ENCODE data around the gene HYAL4. TPM values are rescaled to one million over a fixed set of nuclear protein-coding genes. Genes with fewer than 3 reads are reported as not detected.

HYAL4 gene
- total and polyA plus RNA-seq, 2 donors (not counting 1 experiment from before 2014, with no cell fraction given), result 0.42 TPM; not detected in 1

DNA sequence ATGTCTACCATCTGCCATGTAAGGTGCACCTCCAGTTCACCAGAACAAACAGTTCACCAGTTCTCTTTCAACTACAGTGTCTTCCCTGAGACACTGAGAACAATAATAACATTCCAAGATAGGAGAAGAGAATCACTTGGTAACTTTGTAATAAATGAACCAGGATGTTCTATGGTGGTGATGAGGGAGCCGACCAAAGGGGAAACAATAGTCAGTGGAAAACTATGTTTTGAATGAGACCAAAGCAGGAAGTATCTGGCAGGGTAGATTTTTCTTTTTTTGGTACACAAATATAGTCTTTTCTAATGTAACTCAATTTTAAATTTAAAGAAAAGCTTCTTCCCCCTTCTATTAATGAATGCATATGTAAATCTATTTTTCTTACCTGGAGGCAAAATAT, 20.0 kb downstream of the HYAL4 start:
- Mint-ChIP-seq H3K9me3 (ENCODE audit: insufficient read depth) (no peaks in the 10 kb centered on the region), H3K27me3 (peaks cover 3% of the 10 kb centered on the region), H3K4me3 (no peak overlapping the region), H3K27ac (no peak overlapping the region), H3K4me1 (no peaks in the 10 kb centered on the region)
- no peaks in the 10 kb centered on the region for H3K9me3 ChIP-seq (ENCODE audit: control extremely low read depth in 1 of 3, control insufficient read depth in 2 of 3, insufficient read depth in 1 of 3, low read length in 2 of 3)
- no CpG with 5 or more reads among the region's 1 CpG for WGBS (ENCODE audit: insufficient coverage)
- H3K36me3 ChIP-seq (replicated peaks in 1 of 2; ENCODE audit: control extremely low read depth in 1 of 2, control insufficient read depth in 1 of 2, extremely low read depth in 1 of 2, insufficient read depth in 2 of 2, low read length in 1 of 2), result no peaks in the 10 kb centered on the region
- no peak overlapping the region for H3K9ac ChIP-seq (ENCODE audit: low read length)
- ATAC-seq (ENCODE audit: low read depth) (no peak), DNase-seq (no peak)
- TF ChIP-seq EZH2 (IDR thresholded peaks at IDR 0.05; ENCODE audit: borderline replicate concordance, insufficient read depth, low read depth, low read length, poor library complexity, severe bottlenecking), result no peak
- TF ChIP-seq, protein P1, sequence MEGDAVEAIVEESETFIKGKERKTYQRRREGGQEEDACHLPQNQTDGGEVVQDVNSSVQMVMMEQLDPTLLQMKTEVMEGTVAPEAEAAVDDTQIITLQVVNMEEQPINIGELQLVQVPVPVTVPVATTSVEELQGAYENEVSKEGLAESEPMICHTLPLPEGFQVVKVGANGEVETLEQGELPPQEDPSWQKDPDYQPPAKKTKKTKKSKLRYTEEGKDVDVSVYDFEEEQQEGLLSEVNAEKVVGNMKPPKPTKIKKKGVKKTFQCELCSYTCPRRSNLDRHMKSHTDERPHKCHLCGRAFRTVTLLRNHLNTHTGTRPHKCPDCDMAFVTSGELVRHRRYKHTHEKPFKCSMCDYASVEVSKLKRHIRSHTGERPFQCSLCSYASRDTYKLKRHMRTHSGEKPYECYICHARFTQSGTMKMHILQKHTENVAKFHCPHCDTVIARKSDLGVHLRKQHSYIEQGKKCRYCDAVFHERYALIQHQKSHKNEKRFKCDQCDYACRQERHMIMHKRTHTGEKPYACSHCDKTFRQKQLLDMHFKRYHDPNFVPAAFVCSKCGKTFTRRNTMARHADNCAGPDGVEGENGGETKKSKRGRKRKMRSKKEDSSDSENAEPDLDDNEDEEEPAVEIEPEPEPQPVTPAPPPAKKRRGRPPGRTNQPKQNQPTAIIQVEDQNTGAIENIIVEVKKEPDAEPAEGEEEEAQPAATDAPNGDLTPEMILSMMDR (IDR thresholded peaks at IDR 0.05), result no peak
- ChIA-PET CTCF (interaction anchor here (0.5 to 3.8 kb wide), 17 partner anchors 8 to 370 kb away, joined by 3 to 36 read pairs (median 4); no protein-coding TSS in a partner anchor), POLR2A (no interaction called here)
- no peaks in the 10 kb centered on the region for H3K4me1 ChIP-seq (ENCODE audit: control insufficient read depth in 2 of 2, insufficient read depth in 2 of 2, low read length in 2 of 2)
- H3K27me3 ChIP-seq (replicated peaks in 1 of 4; ENCODE audit: control extremely low read depth in 1 of 4, control insufficient read depth in 3 of 4, insufficient read depth in 4 of 4, low read length in 3 of 4), result no peaks in the 10 kb centered on the region
- H4K20me1 ChIP-seq (ENCODE audit: control insufficient read depth, insufficient read depth, low read length, poor library complexity, severe bottlenecking), result no peaks in the 10 kb centered on the region
- no peak overlapping the region for H2AFZ ChIP-seq (ENCODE audit: insufficient read depth, low read depth, low read length, poor library complexity, severe bottlenecking)
- H3K4me2 ChIP-seq (replicated peaks; ENCODE audit: low read depth, low read length, poor library complexity, severe bottlenecking), result no peak overlapping the region
- H3K79me2 ChIP-seq (ENCODE audit: control insufficient read depth, insufficient read depth, low read length), result no peaks in the 10 kb centered on the region
- H3K4me3 ChIP-seq (ENCODE audit: control extremely low read depth in 1 of 5, extremely low read depth in 1 of 5, insufficient read depth in 1 of 5, low read depth in 2 of 5, low read length in 4 of 5), result no peak overlapping the region
- intact Hi-C loops (cut with micrococcal nuclease), result loop anchor here (1.0 to 5.0 kb wide), 4 partner anchors 67 to 283 kb away; no protein-coding TSS in a partner anchor
- H3K27ac ChIP-seq (ENCODE audit: low read length in 2 of 2), result no peak overlapping the region

DNA sequence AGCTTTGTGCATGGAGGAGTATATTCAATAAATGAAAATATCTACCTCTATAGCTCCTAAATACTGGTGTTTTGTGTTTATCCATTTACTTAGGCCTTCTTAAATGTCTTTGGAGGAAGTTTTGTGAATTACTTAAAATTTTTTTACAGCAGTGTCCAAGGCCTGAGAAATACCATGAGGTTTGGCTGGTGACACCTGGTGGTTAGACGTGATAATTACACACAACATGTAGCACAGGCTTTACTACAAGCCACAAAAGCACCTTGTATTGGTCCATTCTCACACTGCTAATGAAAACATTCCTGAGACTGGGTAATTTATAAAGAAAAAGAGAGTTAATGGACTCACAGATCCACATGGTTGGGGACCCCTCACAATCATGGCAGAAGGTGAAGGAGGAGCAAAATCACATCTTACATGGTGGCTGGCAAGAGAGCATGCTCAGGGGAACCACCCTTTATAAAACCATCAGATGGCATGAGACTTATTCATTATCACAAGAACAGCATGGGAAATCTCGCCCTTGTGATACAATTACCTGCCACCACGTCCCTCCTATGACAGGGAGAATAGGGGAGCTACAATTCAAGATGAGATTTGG, 20.6 kb downstream of the HYAL4 start:
- Histone ChIP-seq H3K4me2 (replicated peaks; ENCODE audit: low read depth, low read length, poor library complexity, severe bottlenecking) (no peak overlapping the region), H4K20me1 (ENCODE audit: control insufficient read depth, insufficient read depth, low read length, poor library complexity, severe bottlenecking) (no peaks in the 10 kb centered on the region), H3K79me2 (ENCODE audit: control insufficient read depth, insufficient read depth, low read length) (no peaks in the 10 kb centered on the region), H3K4me1 (ENCODE audit: control insufficient read depth in 2 of 2, insufficient read depth in 2 of 2, low read length in 2 of 2) (no peaks in the 10 kb centered on the region), H3K36me3 (replicated peaks in 1 of 2; ENCODE audit: control extremely low read depth in 1 of 2, control insufficient read depth in 1 of 2, extremely low read depth in 1 of 2, insufficient read depth in 2 of 2, low read length in 1 of 2) (no peaks in the 10 kb centered on the region), H3K27ac (ENCODE audit: low read length in 2 of 2) (no peak overlapping the region), H2AFZ (ENCODE audit: insufficient read depth, low read depth, low read length, poor library complexity, severe bottlenecking) (no peak overlapping the region), H3K9ac (ENCODE audit: low read length) (no peak overlapping the region), H3K27me3 (replicated peaks in 1 of 4; ENCODE audit: control extremely low read depth in 1 of 4, control insufficient read depth in 3 of 4, insufficient read depth in 4 of 4, low read length in 3 of 4) (no peaks in the 10 kb centered on the region), H3K9me3 (ENCODE audit: control extremely low read depth in 1 of 3, control insufficient read depth in 2 of 3, insufficient read depth in 1 of 3, low read length in 2 of 3) (no peaks in the 10 kb centered on the region), H3K4me3 (ENCODE audit: control extremely low read depth in 1 of 5, extremely low read depth in 1 of 5, insufficient read depth in 1 of 5, low read depth in 2 of 5, low read length in 4 of 5) (no peak overlapping the region)
- intact Hi-C loops (cut with micrococcal nuclease), result loop anchor here (1.0 to 5.0 kb wide), 4 partner anchors 67 to 283 kb away; no protein-coding TSS in a partner anchor
- WGBS (ENCODE audit: insufficient coverage), result no CpG with 5 or more reads among the region's 3 CpGs
- no peak overlapping the region for H3K27ac Mint-ChIP-seq
- POLR2A ChIA-PET, result no interaction called here
- no peak for TF ChIP-seq EZH2 (IDR thresholded peaks at IDR 0.05; ENCODE audit: borderline replicate concordance, insufficient read depth, low read depth, low read length, poor library complexity, severe bottlenecking)
- TF ChIP-seq, protein P1 (IDR thresholded peaks at IDR 0.05), result peak; percentile 82
- DNase-seq (peak; percentile 59), ATAC-seq (ENCODE audit: low read depth) (peak; percentile 53)
- no peaks in the 10 kb centered on the region for H3K4me1 Mint-ChIP-seq
- no peaks in the 10 kb centered on the region for H3K9me3 Mint-ChIP-seq (ENCODE audit: insufficient read depth)
- H3K27me3 Mint-ChIP-seq, result peaks cover 3% of the 10 kb centered on the region
- CTCF ChIA-PET, result interaction anchor here (0.5 to 3.8 kb wide), 17 partner anchors 9 to 373 kb away, joined by 3 to 36 read pairs (median 4); no protein-coding TSS in a partner anchor
- no peak overlapping the region for H3K4me3 Mint-ChIP-seq
